OCI-M2 (cell line): ENCODE measurements around the gene CHST13.

Experiments used
- DNase-seq: peaks from one replicate; lab custom pipeline; 2025; ENCODE audit not compliant: unreplicated experiment; lab: John Stamatoyannopoulos, UW

CHST13 gene

DNA sequence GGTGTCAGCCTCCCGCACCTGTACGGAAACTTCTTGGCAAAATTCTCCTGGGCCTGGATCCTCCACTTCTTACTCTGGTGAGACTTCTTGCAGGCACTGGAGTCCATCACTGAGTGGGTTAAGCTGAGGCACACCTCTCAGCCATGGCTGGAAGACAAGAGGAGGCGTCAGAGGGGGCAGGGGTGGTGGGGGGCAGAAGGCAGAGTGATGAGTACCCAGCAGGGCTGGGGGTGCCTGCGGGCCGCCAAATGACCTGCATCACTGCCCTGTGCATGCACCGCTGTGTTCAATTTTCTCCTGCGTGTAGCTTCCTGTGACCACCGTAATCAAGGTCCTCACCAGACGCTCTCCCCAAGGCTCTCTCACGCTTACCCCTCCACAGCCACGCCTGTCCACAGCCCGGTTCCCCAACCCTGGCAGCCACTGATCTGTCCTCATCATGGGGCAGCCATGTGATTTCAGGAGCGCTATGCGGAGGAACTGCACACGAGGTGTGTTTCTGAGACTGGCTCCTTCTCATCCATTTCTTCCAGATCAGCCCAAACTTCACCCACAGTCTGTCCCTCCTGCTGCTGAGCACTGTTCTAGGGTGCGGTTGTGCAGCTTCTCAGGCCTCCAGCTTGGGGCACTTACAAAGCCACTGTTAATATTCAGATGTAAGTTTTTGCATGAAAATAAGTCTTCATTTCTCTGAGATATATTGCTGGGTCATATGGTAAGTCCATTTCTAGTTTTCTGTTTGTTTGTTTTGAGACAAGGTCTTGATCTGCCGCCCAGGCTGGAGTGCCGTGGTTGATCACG is 29.5 kb downstream of the CHST13 start:
- DNase-seq, result no peak

DNA sequence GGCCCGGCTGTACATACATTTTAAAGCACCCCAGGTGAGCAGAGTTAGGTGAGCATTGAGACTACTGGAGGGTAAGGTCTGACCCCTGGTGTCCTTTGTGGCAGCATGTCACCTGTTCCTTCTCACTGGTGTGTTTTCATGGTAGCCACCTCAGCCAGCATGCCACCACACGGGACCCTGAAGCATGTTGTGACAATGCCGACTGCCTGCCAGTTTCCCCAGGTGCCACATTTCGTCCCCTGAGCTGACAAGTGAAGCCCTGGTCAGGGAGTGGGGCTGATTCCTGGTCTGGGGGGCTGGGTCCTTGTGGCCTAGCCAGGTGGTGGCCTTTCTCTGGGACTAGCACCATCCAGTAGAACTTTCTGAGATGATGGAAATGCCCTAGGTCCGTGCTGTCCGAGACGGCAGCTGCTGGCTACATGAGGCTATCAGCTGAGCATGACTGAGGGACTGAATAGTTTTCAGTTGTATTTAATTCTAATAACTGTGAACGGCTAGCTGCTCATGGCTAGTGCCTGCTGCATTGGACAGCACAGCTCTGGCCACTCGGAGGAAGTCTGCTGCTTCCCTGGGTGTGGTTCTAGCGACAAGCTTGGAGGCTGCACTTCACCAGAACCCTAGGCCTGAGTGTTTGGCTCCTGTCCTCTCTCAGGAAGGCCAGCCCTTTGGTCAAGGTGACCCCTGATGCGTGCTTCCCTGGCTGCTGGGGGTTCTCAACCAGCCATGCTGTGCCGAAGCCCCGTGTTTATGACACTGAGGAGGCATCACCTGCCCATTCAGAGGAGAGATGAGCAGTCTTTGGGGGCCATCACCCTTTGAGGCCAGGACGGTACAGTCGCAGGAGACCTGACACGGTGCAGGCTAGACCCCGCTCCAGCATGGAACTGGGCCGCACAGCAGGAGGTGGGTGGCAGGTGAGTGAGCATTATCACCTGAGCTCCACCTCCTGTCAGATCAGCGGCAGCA is 30.9 kb downstream of the CHST13 start:
- no peak for DNase-seq

DNA sequence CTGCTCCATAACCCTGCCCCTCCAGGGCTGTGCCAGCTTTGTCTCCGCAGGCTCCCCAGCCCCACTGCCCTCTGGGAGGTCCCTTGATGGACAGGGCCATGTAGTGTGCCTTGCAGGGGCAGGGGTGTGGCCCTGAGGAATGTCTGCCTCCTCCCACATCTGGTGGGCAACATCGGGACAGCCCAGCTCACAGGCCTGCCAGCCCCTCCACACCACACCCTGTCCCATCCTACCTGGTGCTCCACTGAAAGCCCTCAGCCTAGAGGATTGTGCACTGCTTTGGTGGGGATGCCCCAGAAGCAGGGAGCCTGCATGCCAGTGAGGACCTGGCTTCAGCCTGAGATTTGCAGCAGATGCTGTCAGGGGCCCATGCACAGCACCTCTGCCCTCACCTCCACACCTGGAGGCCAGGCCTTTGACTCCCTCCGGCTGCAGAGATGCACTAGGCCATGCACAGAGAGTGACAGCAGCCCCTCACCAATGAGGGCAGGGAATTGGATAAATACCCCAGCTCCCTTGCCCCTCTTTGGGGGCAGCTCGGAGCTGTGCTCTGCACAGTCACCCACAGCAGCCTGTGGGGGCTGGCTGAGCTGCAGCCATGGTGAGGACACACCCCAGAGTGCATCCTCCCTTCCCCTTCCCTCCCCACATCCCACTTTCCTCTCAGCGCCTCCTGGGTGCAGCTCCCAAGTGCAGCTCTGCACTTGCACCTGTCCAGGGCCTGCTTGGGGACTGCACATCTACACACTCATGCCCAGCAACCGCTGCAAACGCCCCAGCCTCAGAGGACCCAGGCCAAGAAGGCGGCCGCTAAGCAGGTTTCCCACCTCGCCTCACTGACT is 32.1 kb downstream of the CHST13 start:
- DNase-seq, result no peak

DNA sequence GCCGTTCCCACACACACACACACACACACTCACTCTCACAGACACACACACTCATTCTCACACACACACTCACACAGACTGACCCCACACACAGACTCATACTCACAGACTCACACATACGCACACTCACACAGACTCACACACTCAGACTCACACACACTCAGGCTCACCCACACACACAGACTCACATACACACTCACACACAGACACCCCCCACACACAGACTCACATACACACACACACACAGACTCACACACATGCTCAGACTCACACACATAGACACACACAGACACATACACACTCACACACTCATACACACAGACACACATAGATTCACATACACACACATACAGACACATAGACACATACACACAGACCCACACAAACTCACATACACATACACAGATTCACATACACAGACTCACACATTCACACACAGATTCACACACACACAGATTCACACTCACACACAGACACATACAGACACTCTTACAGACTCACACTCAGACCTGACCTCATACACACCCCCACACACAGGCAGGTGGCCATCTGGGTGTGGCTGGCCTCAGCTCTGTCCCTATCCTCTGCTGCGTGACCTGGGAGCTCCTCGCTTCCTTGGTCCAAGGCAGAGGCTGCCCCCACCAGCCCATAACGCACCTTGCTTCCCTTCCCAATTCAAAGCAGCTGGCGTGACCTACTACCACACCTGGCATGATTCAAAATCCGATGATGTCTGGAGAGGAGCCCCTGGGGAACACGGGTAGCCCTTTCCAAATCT is 32.9 kb downstream of the CHST13 start:
- no peak for DNase-seq

DNA sequence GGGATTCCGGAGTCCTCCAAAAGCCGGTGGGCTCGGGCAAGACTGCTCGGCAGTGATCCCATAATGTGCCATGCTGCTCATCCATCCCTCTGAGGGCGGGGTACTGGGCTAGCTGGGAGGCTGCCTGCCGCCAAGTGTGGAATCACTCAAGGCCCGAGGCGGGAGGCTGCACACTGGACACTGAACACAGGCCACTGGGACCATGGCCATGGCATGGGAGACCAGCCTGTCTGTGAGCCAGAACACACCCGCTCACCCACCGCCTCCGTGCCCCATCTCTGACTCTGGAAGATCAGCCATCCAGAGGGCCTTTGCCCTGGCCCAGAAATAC is 33.4 kb downstream of the CHST13 start:
- DNase-seq, result no peak

- no peak for DNase-seq
Observed at GRCh38 chr3:126557761-126558160, 33.8 kb downstream of the CHST13 start.

GRCh38 chr3:126558336-126559071 is 34.5 kb downstream of the CHST13 start, which contains the start of gene C3orf22:
Gene C3orf22 (minus strand): TSS chr3:126558932. CDS start chr3:126553390, 5,542 bp downstream.
- no peak for DNase-seq

DNA sequence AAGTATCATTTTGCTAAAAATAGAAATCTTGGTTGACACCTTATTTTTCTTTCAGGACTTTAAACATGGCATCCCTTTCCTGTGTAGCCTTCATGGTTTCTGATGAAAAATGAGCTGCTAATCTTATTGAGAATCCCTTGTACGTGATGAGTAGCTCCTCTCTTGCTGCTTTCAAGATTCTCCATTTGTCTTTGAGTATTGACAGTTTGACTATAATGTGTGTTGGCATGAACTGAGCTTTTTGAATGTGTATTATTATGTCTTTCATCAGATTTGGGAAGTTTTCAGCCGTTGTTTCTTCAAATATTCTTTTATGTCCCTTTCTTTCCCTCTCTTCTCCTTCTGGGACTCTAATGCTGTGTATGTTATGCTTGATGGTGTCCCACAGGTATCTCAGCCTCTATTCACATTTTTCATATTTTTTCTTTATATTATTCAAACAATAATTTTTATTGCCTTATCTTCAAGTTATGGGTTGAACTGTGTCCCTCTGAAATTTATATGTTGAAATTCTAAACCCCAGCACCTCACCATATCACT is 38.9 kb downstream of the CHST13 start:
- DNase-seq, result no peak

DNA sequence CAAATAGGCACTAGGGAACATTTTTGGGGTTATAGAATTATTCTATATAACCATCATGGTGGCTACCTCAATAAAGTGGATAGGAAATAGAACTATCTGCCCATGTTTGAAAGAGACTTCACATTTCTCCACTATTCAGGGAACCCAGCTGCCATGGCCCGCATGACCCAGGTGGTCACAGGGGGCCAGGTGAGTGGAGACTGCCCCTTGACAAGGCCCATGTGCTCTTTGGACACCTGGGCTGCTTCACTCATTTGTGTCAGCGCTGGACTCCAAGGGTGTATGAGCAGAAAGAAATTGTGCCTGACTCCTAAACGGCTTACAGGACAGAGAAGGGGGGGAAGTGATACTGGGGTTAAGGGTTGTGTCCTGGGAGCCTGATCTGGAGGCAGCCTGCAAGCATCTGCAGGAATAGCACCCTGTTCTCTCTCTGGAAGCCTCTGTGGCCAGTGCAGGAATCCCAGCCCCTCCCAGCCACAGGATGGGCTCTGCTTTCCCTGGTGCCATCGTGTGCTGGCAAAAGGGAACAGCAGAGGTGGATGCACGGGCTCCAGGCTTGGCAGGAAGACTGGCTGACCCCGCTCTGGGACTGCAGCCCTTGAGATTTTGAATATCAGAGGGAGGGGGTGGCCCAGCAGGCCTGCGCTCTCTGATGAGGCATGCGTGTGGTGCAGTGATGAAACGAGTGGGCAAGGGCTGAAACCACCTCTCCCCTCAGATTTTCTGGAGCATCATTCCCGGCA is 43.9 kb downstream of the CHST13 start:
- DNase-seq, result no peak

GRCh38 chr3:126568776-126569342 is 44.9 kb downstream of the CHST13 start:
- no peak for DNase-seq

- DNase-seq, result no peak
Observed at GRCh38 chr3:126569390-126569975, 45.5 kb downstream of the CHST13 start.

DNA sequence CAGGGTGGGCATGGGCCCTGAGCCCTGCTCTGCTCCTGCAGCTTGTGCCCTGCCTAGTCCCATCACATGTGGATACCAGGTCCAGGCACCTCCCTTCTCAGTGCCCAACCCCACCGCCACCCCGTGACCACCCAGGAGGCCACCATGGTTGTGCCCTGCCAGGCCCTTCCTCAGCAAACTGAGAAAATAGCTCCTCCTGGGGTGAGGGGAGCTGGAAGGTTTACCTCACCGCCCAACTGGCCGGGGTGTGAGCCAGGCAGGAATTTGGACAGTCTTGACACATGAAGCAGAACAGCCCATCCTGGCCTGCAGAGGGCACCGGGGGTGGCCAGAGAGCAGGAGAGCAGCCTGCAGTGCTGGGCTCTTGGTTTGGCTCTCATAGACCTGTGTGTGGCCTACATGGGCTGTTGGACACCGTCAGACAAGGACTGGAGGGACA is 46.2 kb downstream of the CHST13 start:
- DNase-seq, result no peak

GRCh38 chr3:126571078-126571477 is 47.1 kb downstream of the CHST13 start:
- DNase-seq, result no peak

DNA sequence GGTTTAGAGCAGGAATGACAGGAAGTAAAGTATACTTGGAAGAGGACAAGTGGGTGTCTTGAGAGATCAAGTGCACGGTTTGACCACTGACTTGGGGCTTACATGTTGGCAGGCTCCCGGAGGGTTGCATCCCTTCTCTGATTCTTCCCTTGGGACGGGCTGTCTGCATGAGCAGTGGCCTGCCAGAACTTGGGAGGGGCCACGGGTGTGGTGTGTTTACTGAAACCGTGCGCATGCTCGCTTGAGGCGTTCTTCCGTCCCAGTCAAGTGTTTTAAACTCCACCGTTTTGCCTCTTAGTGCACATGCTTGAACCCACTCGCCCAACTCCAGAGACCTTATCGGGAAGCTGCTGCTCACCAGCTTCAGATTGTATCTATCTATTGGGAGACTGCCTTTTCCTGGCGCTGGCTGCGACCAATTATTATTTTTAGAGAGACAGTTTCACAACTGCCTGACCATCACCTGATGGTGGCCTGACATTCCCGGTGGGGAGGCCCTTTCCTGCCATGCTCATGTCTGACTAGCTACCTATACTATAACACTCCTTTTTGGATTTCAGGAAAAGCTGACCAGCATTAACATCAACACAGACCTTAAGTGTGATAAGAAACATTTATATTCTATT is 49.6 kb downstream of the CHST13 start:
- no peak for DNase-seq

GRCh38 chr3:126577261-126577660 is 53.3 kb downstream of the CHST13 start:
- DNase-seq, result no peak

DNA sequence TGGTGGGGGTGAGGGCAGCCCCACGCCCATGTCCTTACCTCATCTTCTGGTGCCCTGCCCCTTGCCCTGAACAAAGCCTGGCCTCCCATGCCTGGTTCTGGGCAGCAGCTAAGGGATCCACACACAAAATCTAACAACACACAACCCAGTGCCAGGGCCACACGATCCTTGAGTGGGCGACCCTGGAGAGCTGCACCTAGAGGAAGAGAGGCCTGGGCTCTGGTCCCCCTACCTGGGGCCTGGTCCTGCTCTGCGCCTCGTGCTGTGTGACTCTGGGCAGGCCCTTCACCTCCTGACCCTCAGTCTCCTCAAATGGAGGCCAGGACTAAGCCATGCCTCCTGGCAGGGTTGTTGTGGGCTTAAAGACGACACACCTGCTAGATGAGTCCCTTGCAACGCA is 54.7 kb downstream of the CHST13 start:
- DNase-seq, result no peak

GRCh38 chr3:126580746-126581145 is 56.8 kb downstream of the CHST13 start:
- no peak for DNase-seq
